SH-SY5Y (cell line): ENCODE results near the gene PGBD5.

Experiments used
- GATA2 ChIP-seq: IDR thresholded peaks from 2 replicates; pipeline ENCODE4 v1.6.1; 2011; ENCODE audit warnings: mild to moderate bottlenecking, low read depth, low read length
- GATA3 ChIP-seq: IDR thresholded peaks from 2 replicates; pipeline ENCODE4 v1.6.1; 2011; ENCODE audit warnings: low read depth, mild to moderate bottlenecking, low read length, moderate library complexity

- TF ChIP-seq GATA2, result no peak
- TF ChIP-seq GATA3, result no peak
Measured at GRCh38 chr1:230274254-230274653, 151.9 kb downstream of the PGBD5 start.
